GM12878 (cell line): Measurements from ENCODE around the gene CSNK1G1. TPM values are rescaled to one million over a fixed set of nuclear protein-coding genes. Genes with fewer than 3 reads are reported as not detected.

ENCODE experiments used
- ATAC-seq: fragments of 200-7000 bp; cut with Tn5 transposase; 3 replicates; pipeline ENCODE4 v1.9.1; 2020; ENCODE audit warnings: mild to moderate bottlenecking, moderate library complexity
- BruUV-seq: library from RNA; stranded (reverse); fragments of 400-500 nt; replicated peaks from 2 replicates; lab custom pipeline; 2021; lab: Mats Ljungman, UMichigan
- CTCF ChIA-PET: fragments of 300-600 bp; sonication (Branson Sonifier 250); formaldehyde crosslinking; extraction: SDS; loops from one replicate; lab custom pipeline; 2021; ENCODE audit warnings: inconsistent platforms; lab: Yijun Ruan, JAX
- POLR2A ChIA-PET: fragments of 350-600 bp; formaldehyde crosslinking; extraction: SDS; loops from one replicate; lab custom pipeline; 2021; ENCODE audit warnings: inconsistent platforms; lab: Charles Lee
- RAD21 ChIA-PET: fragments of 300-600 bp; sonication (Branson Sonifier 250); formaldehyde crosslinking; loops from one replicate; lab custom pipeline; 2023; ENCODE audit warnings: antibody characterized with exemption; ENCODE audit not compliant: unreplicated experiment; lab: Charles Lee
- SMC1A ChIA-PET: fragments of 300-600 bp; sonication (Branson Sonifier 250); formaldehyde crosslinking; loops from one replicate; lab custom pipeline; 2023; ENCODE audit not compliant: unreplicated experiment, uncharacterized antibody; lab: Charles Lee
- DNase-seq: peaks from one replicate; pipeline ENCODE4 v3.0.0-alpha.2; 2011; ENCODE audit warnings: low read depth, low spot score
- FAIRE-seq: peaks from 3 replicates; lab custom pipeline; 2011; peaks lifted over from hg19 to GRCh38; lab: Jason Lieb, UNC
- H2AFZ ChIP-seq: 2 replicates; pipeline ENCODE4 v1.6.0; 2011; ENCODE audit warnings: low read depth, low read length, control low read depth; ENCODE audit not compliant: control insufficient read depth
- H3K27ac ChIP-seq: 2 replicates; pipeline ENCODE4 v1.5.1; 2011; ENCODE audit warnings: control low read depth; ENCODE audit not compliant: control insufficient read depth, insufficient read depth
- H3K27me3 ChIP-seq, 2 experiments: replicated peaks in 1 of 2; 2 replicates each; pipeline versions ENCODE4 v1.6.0 to v1.6.1; 2011; ENCODE audit warnings: low read length in 1 of 2; ENCODE audit not compliant: control insufficient read depth in 2 of 2, insufficient read depth in 2 of 2
- H3K36me3 ChIP-seq, 2 experiments: 2 replicates each; pipeline ENCODE4 v1.5.1; 2011; ENCODE audit warnings: low read length in 1 of 2; ENCODE audit not compliant: control insufficient read depth in 2 of 2, insufficient read depth in 2 of 2
- H3K4me1 ChIP-seq: 2 replicates; pipeline ENCODE4 v1.6.1; 2011; ENCODE audit warnings: mild to moderate bottlenecking, low read length, moderate library complexity, mixed read lengths; ENCODE audit not compliant: control insufficient read depth, insufficient read depth
- H3K4me2 ChIP-seq: 2 replicates; pipeline ENCODE4 v1.6.0; 2011; ENCODE audit warnings: control low read depth; ENCODE audit not compliant: control insufficient read depth, insufficient read depth
- H3K4me3 ChIP-seq: fragments of 200-600 bp; sonication (generic); 2 replicates; pipeline ENCODE4 v1.5.1; 2016
- H3K79me2 ChIP-seq: 2 replicates; pipeline ENCODE4 v1.6.0; 2011; ENCODE audit warnings: low read length; ENCODE audit not compliant: control insufficient read depth, insufficient read depth
- H3K9ac ChIP-seq: 2 replicates; pipeline ENCODE4 v1.8.0; 2011; ENCODE audit warnings: low read length, control low read depth, mixed read lengths; ENCODE audit not compliant: control insufficient read depth, insufficient read depth
- H3K9me3 ChIP-seq: replicated peaks from 3 replicates; pipeline ENCODE4 v1.5.1; 2011; ENCODE audit warnings: mild to moderate bottlenecking, low read length; ENCODE audit not compliant: control insufficient read depth, insufficient read depth
- H4K20me1 ChIP-seq: 2 replicates; pipeline ENCODE4 v1.6.0; 2011; ENCODE audit not compliant: control insufficient read depth, insufficient read depth
- BMI1 ChIP-seq: fragments of 450-650 bp; IDR thresholded peaks from 2 replicates; pipeline ENCODE4 v1.6.1; 2016; ENCODE audit warnings: mild to moderate bottlenecking, moderate library complexity, borderline replicate concordance
- JUNB ChIP-seq: IDR thresholded peaks from 2 replicates; pipeline ENCODE4 v1.6.1; 2016; ENCODE audit warnings: antibody characterized with exemption, mild to moderate bottlenecking
- RBBP5 ChIP-seq: fragments of 200-600 bp; sonication (generic); conservative IDR thresholded peaks from 2 replicates; pipeline ENCODE4 v1.6.1; 2016
- WGBS: methylation state at CpG from one replicate; pipeline ENCODE4 v1.1.6; 2016; ENCODE audit warnings: low lambda C conversion rate; ENCODE audit not compliant: insufficient replicate concordance, insufficient coverage; ENCODE audit errors: missing lambda C conversion rate; 5-methylcytosine and 5-hydroxymethylcytosine counted together
- in situ Hi-C: fragments of 300-500 bp; cut with MboI; formaldehyde crosslinking; loops from 9 replicates; pipeline ENCODE4 v1.14.3; 2018; ENCODE audit warnings: mixed read lengths
- intact Hi-C: fragments of 100-400 bp; cut with micrococcal nuclease; formaldehyde crosslinking; loops from one replicate; pipeline ENCODE4 v1.14.2; 2022; ENCODE audit not compliant: unreplicated experiment
- polyA plus RNA-seq, 11 experiments: library from polyadenylated mRNA; depleted of rRNA in 4 of 11; unstranded in 6 of 11; stranded (reverse) in 5 of 11; fragments of >200 nt; fragmentation: Nextera tagmentation in 4 of 11; fragmentation: Illumina TruSeq in 1 of 11; extraction: Ambion mirVana in 4 of 11; extraction: Trizol in 1 of 11; gene quantifications; 1 replicate in 1 of 11; 2 replicates in 10 of 11; pipeline versions ENCODE4 v1.2.1 to v1.2.3, GENCODE V29; 2011 to 2016; ENCODE audit warnings: inconsistent platforms in 2 of 11, missing spikeins in 2 of 11, low read depth in 1 of 11
- total RNA-seq, 4 experiments: library from RNA; depleted of rRNA in 3 of 4; stranded (reverse); fragments of >200 nt in 3 of 4; fragmentation: Illumina TruSeq in 1 of 4; extraction: Trizol in 1 of 4; gene quantifications; 2 replicates each; pipeline versions ENCODE4 v1.2.1 to v1.2.3, GENCODE V29; 2013 to 2021
- TF ChIP-seq, protein P1 (sequence below): IDR thresholded peaks from 2 replicates; pipeline ENCODE4 v1.6.1; 2012; ENCODE audit warnings: low read length, inconsistent platforms
- TF ChIP-seq, protein P2 (sequence below), 3 experiments: IDR thresholded peaks in 2 of 3; conservative IDR thresholded peaks in 1 of 3; 2 replicates each; pipeline ENCODE4 v1.5.1; 2011; ENCODE audit warnings: low read depth in 3 of 3, low read length in 3 of 3, mild to moderate bottlenecking in 3 of 3, control low read depth in 2 of 3, moderate library complexity in 2 of 3, inconsistent platforms in 1 of 3, mixed read lengths in 1 of 3; ENCODE audit not compliant: control insufficient read depth in 2 of 3, insufficient read depth in 1 of 3; ENCODE audit errors: extremely low read depth in 1 of 3
- TF ChIP-seq, protein P3 (sequence below): fragments of 150-350 bp; IDR thresholded peaks from 2 replicates; pipeline ENCODE4 v1.6.1; 2016; ENCODE audit warnings: low read depth, low read length

CSNK1G1 gene
- total and polyA plus RNA-seq, 10 of the 15 experiments (the other 5 are each of a cell fraction or from before 2014, with no cell fraction given) = 6.1 to 23.4 (median 15.3) TPM

DNA sequence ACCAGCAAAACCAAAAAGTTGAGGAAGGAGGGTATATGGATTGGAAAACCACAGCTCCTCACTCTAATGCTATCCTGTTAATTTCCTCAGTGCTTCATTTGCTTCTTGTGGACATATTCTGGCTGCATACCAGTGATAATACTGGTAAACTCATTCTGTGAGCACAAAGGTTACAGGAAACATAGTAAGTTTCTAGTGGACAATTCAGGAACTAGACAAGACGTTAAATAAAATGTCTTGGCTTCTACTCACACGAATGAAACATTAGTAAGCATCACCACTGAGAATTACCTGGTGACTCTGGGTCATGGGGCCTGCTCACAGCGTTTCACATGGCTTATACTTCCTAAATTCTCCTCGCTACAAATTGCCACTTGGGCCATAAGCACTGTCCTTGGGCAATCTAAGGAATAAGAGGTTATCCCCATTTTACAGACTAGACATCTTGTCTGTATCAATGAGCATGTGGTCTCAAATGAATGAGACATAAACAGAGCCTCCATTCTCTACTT is 173.1 kb downstream of the CSNK1G1 start:
- H3K36me3 ChIP-seq = peaks cover 1 to 4% of the 10 kb centered on the region in 2 experiments; a peak in 2 of 4 replicates
- intact Hi-C loops = no loop called here
- SMC1A ChIA-PET = no interaction called here
- H3K4me3 ChIP-seq = no peak overlapping the region
- 81% methylated on average over 4 of the region's 4 CpGs for WGBS
- no peaks in the 10 kb centered on the region for H4K20me1 ChIP-seq
- no peaks in the 10 kb centered on the region for H3K79me2 ChIP-seq
- POLR2A ChIA-PET = no interaction called here
- H3K27me3 ChIP-seq = no peaks in the 10 kb centered on the region
- no peak overlapping the region for H3K4me2 ChIP-seq
- RAD21 ChIA-PET = no interaction called here
- H3K4me1 ChIP-seq = peaks cover 11% of the 10 kb centered on the region; the same call in 1 of the 2 replicates
- CTCF ChIA-PET = no interaction called here
- FAIRE-seq (no peak), DNase-seq (no peak), ATAC-seq (no peak)
- TF ChIP-seq, protein P1, sequence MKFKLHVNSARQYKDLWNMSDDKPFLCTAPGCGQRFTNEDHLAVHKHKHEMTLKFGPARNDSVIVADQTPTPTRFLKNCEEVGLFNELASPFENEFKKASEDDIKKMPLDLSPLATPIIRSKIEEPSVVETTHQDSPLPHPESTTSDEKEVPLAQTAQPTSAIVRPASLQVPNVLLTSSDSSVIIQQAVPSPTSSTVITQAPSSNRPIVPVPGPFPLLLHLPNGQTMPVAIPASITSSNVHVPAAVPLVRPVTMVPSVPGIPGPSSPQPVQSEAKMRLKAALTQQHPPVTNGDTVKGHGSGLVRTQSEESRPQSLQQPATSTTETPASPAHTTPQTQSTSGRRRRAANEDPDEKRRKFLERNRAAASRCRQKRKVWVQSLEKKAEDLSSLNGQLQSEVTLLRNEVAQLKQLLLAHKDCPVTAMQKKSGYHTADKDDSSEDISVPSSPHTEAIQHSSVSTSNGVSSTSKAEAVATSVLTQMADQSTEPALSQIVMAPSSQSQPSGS = no peak
- TF ChIP-seq BMI1 (no peak), RBBP5 (no peak), JUNB (no peak)
- TF ChIP-seq, protein P2, sequence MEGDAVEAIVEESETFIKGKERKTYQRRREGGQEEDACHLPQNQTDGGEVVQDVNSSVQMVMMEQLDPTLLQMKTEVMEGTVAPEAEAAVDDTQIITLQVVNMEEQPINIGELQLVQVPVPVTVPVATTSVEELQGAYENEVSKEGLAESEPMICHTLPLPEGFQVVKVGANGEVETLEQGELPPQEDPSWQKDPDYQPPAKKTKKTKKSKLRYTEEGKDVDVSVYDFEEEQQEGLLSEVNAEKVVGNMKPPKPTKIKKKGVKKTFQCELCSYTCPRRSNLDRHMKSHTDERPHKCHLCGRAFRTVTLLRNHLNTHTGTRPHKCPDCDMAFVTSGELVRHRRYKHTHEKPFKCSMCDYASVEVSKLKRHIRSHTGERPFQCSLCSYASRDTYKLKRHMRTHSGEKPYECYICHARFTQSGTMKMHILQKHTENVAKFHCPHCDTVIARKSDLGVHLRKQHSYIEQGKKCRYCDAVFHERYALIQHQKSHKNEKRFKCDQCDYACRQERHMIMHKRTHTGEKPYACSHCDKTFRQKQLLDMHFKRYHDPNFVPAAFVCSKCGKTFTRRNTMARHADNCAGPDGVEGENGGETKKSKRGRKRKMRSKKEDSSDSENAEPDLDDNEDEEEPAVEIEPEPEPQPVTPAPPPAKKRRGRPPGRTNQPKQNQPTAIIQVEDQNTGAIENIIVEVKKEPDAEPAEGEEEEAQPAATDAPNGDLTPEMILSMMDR (IDR thresholded peaks at IDR 0.05 in 2 of 3, conservative IDR thresholded peaks at IDR 0.05 in 1 of 3; ENCODE audit: control insufficient read depth in 2 of 3, extremely low read depth in 1 of 3, insufficient read depth in 1 of 3, low read depth in 3 of 3, low read length in 3 of 3) = no peak
- TF ChIP-seq, protein P3, sequence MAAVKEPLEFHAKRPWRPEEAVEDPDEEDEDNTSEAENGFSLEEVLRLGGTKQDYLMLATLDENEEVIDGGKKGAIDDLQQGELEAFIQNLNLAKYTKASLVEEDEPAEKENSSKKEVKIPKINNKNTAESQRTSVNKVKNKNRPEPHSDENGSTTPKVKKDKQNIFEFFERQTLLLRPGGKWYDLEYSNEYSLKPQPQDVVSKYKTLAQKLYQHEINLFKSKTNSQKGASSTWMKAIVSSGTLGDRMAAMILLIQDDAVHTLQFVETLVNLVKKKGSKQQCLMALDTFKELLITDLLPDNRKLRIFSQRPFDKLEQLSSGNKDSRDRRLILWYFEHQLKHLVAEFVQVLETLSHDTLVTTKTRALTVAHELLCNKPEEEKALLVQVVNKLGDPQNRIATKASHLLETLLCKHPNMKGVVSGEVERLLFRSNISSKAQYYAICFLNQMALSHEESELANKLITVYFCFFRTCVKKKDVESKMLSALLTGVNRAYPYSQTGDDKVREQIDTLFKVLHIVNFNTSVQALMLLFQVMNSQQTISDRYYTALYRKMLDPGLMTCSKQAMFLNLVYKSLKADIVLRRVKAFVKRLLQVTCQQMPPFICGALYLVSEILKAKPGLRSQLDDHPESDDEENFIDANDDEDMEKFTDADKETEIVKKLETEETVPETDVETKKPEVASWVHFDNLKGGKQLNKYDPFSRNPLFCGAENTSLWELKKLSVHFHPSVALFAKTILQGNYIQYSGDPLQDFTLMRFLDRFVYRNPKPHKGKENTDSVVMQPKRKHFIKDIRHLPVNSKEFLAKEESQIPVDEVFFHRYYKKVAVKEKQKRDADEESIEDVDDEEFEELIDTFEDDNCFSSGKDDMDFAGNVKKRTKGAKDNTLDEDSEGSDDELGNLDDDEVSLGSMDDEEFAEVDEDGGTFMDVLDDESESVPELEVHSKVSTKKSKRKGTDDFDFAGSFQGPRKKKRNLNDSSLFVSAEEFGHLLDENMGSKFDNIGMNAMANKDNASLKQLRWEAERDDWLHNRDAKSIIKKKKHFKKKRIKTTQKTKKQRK = no peak
- no peak overlapping the region for H2AFZ ChIP-seq
- H3K27ac ChIP-seq = no peak overlapping the region
- in situ Hi-C loops = no loop called here
- no peak overlapping the region for H3K9ac ChIP-seq
- no TSS peak for BruUV-seq
- H3K9me3 ChIP-seq = no peaks in the 10 kb centered on the region
